Endothelial cell of umbilical vein (primary cell): ENCODE results near the gene TNS2.

Source experiments
- CTCF ChIP-seq, 2 donors: IDR thresholded peaks; 1 replicate in 1 of 2; 2 replicates in 1 of 2; pipeline ENCODE4 v1.5.1; 2011; ENCODE audit warnings: low read length in 2 of 2, mild to moderate bottlenecking in 2 of 2, moderate library complexity in 2 of 2, control low read depth in 1 of 2, inconsistent platforms in 1 of 2, low read depth in 1 of 2; ENCODE audit not compliant: insufficient read depth in 1 of 2; ENCODE audit errors: extremely low read depth in 1 of 2
- JUN ChIP-seq: IDR thresholded peaks from 2 replicates; pipeline ENCODE4 v1.6.1; 2011; ENCODE audit warnings: borderline replicate concordance, low read depth; ENCODE audit not compliant: insufficient read length, insufficient read depth

- TF ChIP-seq CTCF (IDR thresholded peaks at IDR 0.05; ENCODE audit: extremely low read depth in 1 of 2, insufficient read depth in 1 of 2, low read depth in 1 of 2, low read length in 2 of 2) (no peak), JUN (no peak)
Observed at GRCh38 chr12:53055471-53056266, 5.8 kb downstream of the TNS2 start.
